Measurements from ENCODE around the gene SPSB4.

The SPSB4 gene

DNA sequence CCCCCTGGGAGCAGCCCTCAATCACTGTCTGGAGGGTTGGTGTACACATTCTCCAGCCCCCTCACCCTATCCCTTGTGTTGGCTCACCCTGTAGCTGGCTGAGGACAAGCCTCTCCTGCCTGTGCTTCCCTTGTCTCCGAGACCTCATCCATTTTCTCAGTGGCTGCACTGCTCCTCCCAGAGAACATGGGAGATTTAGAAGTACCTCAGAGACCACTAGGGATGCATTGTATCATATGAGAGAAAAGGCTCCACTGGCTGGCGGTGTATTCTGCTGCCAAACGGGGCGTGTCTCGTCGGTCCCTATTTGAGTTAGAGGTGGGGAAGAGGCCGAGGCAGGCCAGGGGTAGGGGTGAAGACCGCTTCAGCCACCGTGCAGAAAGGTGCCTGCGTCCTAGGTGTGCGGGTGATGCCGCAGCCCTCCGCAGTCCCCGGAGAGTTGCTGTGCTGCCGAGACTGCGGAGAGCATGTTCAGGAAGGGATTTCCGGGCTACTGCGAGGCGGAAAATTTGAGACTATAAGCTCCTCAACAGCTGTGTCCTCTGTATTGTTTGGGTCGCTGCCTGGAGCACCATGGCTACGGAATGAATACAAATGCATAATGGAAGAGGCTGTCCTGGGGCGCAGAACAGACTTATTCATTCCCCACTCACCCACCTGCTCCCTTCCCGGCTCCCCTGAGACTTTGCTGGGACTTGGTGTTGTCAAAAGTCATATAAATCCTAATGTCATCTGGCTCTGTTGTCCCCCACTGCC is 43.8 kb downstream of the SPSB4 start:
- DNase-seq (ENCODE audit: low read depth, low spot score): no peak
- TF ChIP-seq, protein P1, sequence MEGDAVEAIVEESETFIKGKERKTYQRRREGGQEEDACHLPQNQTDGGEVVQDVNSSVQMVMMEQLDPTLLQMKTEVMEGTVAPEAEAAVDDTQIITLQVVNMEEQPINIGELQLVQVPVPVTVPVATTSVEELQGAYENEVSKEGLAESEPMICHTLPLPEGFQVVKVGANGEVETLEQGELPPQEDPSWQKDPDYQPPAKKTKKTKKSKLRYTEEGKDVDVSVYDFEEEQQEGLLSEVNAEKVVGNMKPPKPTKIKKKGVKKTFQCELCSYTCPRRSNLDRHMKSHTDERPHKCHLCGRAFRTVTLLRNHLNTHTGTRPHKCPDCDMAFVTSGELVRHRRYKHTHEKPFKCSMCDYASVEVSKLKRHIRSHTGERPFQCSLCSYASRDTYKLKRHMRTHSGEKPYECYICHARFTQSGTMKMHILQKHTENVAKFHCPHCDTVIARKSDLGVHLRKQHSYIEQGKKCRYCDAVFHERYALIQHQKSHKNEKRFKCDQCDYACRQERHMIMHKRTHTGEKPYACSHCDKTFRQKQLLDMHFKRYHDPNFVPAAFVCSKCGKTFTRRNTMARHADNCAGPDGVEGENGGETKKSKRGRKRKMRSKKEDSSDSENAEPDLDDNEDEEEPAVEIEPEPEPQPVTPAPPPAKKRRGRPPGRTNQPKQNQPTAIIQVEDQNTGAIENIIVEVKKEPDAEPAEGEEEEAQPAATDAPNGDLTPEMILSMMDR (IDR thresholded peaks at IDR 0.05; ENCODE audit: insufficient read depth, low read length, missing control alignments): no peak
- POLR2A ChIA-PET: no interaction called here

DNA sequence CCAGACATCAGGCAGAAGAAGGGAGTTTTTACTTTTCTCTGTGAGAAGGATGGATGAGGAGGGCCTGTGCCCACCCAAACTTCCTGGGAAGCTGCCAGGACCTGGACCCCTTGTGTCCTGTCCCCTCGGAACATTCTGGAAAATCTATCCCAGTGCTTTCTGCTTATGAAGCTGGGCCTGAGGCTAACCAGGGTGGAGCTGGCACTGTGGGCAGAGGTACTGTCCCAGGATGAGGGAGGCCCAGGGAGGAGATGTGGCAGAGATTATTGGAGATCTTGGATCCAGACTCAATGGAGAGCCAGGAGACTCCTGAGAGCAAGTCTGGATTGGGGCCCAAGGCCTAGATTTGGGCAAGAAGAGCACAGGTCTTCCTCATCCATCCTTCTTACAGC is 44.4 kb downstream of the SPSB4 start:
- TF ChIP-seq, protein P1 (IDR thresholded peaks at IDR 0.05; ENCODE audit: insufficient read depth, low read length, missing control alignments): no peak
- ChIA-PET POLR2A (no interaction called here), CTCF (interaction anchor here (0.8 to 3.8 kb wide), 4 partner anchors 10 to 172 kb away, joined by 3 to 14 read pairs (median 4); no protein-coding TSS in a partner anchor)
- no peak for DNase-seq (ENCODE audit: low read depth, low spot score)
- no peak overlapping the region for H3K4me3 ChIP-seq (ENCODE audit: low read depth, low read length)

More for the DNA sequence above, 43.8 kb downstream of the SPSB4 start:
- no peak overlapping the region for H3K4me3 ChIP-seq (ENCODE audit: low read depth, low read length)
- CTCF ChIA-PET: interaction anchor here (1.2 to 3.8 kb wide), 3 partner anchors 11 to 84 kb away, joined by 4 to 14 read pairs (median 4); no protein-coding TSS in a partner anchor

DNA sequence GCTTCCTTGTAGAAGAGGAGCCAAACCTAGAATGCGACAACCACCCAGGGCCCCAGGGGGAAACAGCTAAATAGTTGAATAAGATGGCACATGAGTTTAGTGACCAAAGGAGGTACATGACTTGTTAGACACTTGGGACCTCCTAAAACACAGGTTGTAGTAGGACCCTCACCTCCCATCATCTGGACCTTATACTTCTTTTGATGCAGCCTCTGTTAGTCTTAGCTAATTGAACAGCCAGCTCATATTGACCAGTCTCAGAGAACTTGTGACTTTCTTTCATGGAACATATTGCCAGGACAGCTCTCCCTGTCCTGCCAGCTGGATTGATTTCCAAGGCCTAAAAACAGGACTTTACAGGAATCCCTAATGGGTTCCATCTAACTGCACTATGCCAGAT is 45.0 kb downstream of the SPSB4 start:
- POLR2A ChIA-PET: no interaction called here
- no peak overlapping the region for H3K4me3 ChIP-seq (ENCODE audit: low read depth, low read length)
- TF ChIP-seq, protein P1 (IDR thresholded peaks at IDR 0.05; ENCODE audit: insufficient read depth, low read length, missing control alignments): no peak
- no peak for DNase-seq (ENCODE audit: low read depth, low spot score)
- CTCF ChIA-PET: interaction anchor here (0.6 to 3.8 kb wide), 6 partner anchors 10 to 172 kb away, joined by 3 to 14 read pairs (median 4); no protein-coding TSS in a partner anchor

DNA sequence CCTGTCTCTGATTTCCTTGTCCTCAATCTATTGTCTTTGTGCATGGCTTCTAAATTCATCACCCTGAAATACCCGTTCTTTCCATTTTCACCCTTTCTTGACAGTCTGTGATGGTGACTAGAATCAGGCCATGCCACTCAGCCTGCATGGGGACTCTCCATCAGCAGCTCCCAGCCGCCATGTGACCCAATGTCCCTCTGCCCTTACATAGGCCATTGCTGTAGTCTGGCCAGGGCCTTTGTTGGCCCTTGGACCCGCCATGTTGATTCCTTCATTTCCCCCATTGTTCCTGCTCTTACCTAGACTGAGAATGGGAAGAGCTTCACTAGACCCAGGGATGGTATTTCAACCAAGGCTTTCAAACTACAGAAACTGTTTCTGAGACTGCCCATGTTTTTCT is 45.8 kb downstream of the SPSB4 start:
- ChIA-PET POLR2A (no interaction called here), CTCF (interaction anchor here (0.6 to 3.8 kb wide), 3 partner anchors 9 to 114 kb away, joined by 3 to 14 read pairs (median 3); no protein-coding TSS in a partner anchor)

DNA sequence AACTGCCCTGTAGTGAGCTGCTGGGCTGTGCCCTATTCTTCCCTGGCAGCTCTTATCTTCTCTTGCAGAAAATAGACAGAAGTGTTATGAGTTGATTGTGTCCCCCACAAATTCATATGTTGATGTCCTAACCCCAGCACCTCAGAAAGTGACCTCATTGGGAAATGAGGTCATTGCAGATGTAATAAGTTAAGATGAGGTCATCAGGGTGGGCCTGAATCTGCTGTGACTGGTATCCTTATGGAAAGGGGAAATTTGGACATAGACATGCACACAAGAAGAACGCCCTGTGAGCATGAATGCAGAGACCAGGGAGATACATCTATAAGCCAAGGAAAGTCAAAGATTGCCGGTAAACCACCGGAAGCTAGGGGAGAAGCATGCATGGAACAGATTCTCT is 49.0 kb downstream of the SPSB4 start:
- TF ChIP-seq, protein P1 (IDR thresholded peaks at IDR 0.05; ENCODE audit: insufficient read depth, low read length, missing control alignments): no peak
- ChIA-PET CTCF (no interaction called here), POLR2A (no interaction called here)
- no peak overlapping the region for H3K4me3 ChIP-seq (ENCODE audit: low read depth, low read length)
- no peak for DNase-seq (ENCODE audit: low read depth, low spot score)

More for the DNA sequence above, 45.8 kb downstream of the SPSB4 start:
- DNase-seq (ENCODE audit: low read depth, low spot score): no peak
- H3K4me3 ChIP-seq (ENCODE audit: low read depth, low read length): no peak overlapping the region
- TF ChIP-seq, protein P1 (IDR thresholded peaks at IDR 0.05; ENCODE audit: insufficient read depth, low read length, missing control alignments): no peak

DNA sequence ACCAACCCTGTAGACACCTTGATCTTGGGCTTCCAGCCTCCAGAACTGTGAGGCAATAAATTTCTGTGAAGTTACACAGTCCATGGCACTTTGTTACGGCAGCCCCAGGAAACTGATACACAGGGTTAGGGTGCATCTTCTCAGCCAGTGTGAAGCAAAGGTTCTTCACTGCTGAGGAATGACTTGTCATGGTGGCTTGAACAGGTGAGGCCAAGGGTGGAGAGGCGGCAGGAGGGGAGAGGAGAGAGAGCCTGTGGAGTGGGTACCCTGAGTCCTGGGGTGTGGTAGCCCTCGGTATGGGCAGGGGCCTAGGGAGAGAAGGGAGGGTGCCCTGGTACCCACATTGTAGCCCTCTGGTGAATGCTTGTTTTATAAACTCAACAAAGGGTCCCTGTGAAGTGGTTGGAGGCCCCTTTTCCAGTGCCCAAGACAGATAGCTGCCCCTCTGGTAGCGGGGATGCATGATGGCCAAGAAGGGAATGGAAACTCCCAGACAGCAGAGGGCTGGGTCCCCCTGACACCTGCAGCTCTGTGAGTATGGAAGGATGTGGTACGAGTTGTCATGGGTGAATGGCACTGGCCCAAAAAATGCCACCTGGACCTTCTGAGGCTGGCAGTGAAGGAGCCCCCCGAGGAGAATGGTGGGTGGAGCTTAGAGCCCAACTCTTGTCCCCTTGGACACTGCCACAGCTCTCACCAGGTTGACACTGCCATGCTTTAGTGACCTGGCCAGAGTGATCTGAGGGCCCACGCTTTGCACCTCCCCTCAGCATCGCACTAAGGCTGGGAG is 49.6 kb downstream of the SPSB4 start:
- POLR2A ChIA-PET: no interaction called here
- no peak overlapping the region for H3K4me3 ChIP-seq (ENCODE audit: low read depth, low read length)
- no peak for DNase-seq (ENCODE audit: low read depth, low spot score)
- CTCF ChIA-PET: no interaction called here
- TF ChIP-seq, protein P1 (IDR thresholded peaks at IDR 0.05; ENCODE audit: insufficient read depth, low read length, missing control alignments): no peak

Data from AG04449 (cell line).